ENCODE measurements around the gene BID. TPM values are rescaled to one million over a fixed set of nuclear protein-coding genes. Genes with fewer than 3 reads are reported as not detected.
"Not testable (repeated sequence)": the region's sequence is repeated elsewhere in the genome, so short reads cannot be mapped to it uniquely, and the experiment has no call there.

The BID gene
- total RNA-seq, 1 experiment from 2014 or later: 25.0 TPM

GRCh38 chr22:17698948-17699347, 75.3 kb downstream of the BID start:
- intact Hi-C loops (cut with micrococcal nuclease): no loop called here
- peaks cover 45% of the 10 kb centered on the region for H3K36me3 Mint-ChIP-seq (ENCODE audit: insufficient read depth, unreplicated experiment)
- DNase-seq (ENCODE audit: unreplicated experiment): no peak
- no TSS peak for BruUV-seq (replicated peaks)
- no peak overlapping the region for H3K4me3 Mint-ChIP-seq (ENCODE audit: unreplicated experiment)
- TF ChIP-seq CTCF (IDR thresholded peaks at IDR 0.05; ENCODE audit: unreplicated experiment): no peak
- no peak overlapping the region for H3K27ac Mint-ChIP-seq (ENCODE audit: low read depth, unreplicated experiment)
- ChIA-PET POLR2A (no interaction called here), CTCF (no interaction called here)
- no peaks in the 10 kb centered on the region for H3K27me3 Mint-ChIP-seq (ENCODE audit: insufficient read depth, unreplicated experiment)
- H3K9me3 Mint-ChIP-seq (ENCODE audit: unreplicated experiment): no peaks in the 10 kb centered on the region
- H3K4me1 Mint-ChIP-seq (ENCODE audit: insufficient read depth, unreplicated experiment): peaks cover 12% of the 10 kb centered on the region

- H3K9me3 Mint-ChIP-seq (ENCODE audit: unreplicated experiment); H3K27ac Mint-ChIP-seq (ENCODE audit: low read depth, unreplicated experiment); intact Hi-C loops (cut with micrococcal nuclease); DNase-seq (ENCODE audit: unreplicated experiment); BruUV-seq (replicated peaks); POLR2A ChIA-PET; H3K4me3 Mint-ChIP-seq (ENCODE audit: unreplicated experiment); H3K27me3 Mint-ChIP-seq (ENCODE audit: insufficient read depth, unreplicated experiment): not testable (repeated sequence)
- Mint-ChIP-seq H3K36me3 (ENCODE audit: insufficient read depth, unreplicated experiment) (peaks cover 48% of the 10 kb centered on the region), H3K4me1 (ENCODE audit: insufficient read depth, unreplicated experiment) (peaks cover 12% of the 10 kb centered on the region)
- CTCF ChIA-PET: interaction anchor here (0.7 kb wide), 2 partner anchors 13 to 140 kb away, joined by 3 to 6 read pairs; no protein-coding TSS in a partner anchor
Observed at GRCh38 chr22:17698276-17698675, 76.0 kb downstream of the BID start.

GRCh38 chr22:17697196-17697595, 77.1 kb downstream of the BID start:
- BruUV-seq (replicated peaks); H3K27ac Mint-ChIP-seq (ENCODE audit: low read depth, unreplicated experiment); H3K4me3 Mint-ChIP-seq (ENCODE audit: unreplicated experiment); DNase-seq (ENCODE audit: unreplicated experiment); intact Hi-C loops (cut with micrococcal nuclease); H3K27me3 Mint-ChIP-seq (ENCODE audit: insufficient read depth, unreplicated experiment); H3K9me3 Mint-ChIP-seq (ENCODE audit: unreplicated experiment): not testable (repeated sequence)
- ChIA-PET CTCF (interaction anchor here (0.6 to 1.6 kb wide), 2 partner anchors 9 to 44 kb away, joined by 4 to 5 read pairs; no protein-coding TSS in a partner anchor), POLR2A (interaction anchor here (0.5 to 1.5 kb wide), 5 partner anchors 8 to 216 kb away, joined by 3 to 4 read pairs (median 3); no protein-coding TSS in a partner anchor)
- Mint-ChIP-seq H3K4me1 (ENCODE audit: insufficient read depth, unreplicated experiment) (peaks cover 13% of the 10 kb centered on the region), H3K36me3 (ENCODE audit: insufficient read depth, unreplicated experiment) (peaks cover 50% of the 10 kb centered on the region)

- intact Hi-C loops (cut with micrococcal nuclease): no loop called here
- CTCF ChIA-PET: interaction anchor here (0.7 to 1.6 kb wide), 2 partner anchors 10 to 45 kb away, joined by 3 to 4 read pairs; no protein-coding TSS in a partner anchor
- Mint-ChIP-seq H3K4me3 (ENCODE audit: unreplicated experiment) (no peak overlapping the region), H3K27ac (ENCODE audit: low read depth, unreplicated experiment) (no peak overlapping the region), H3K36me3 (ENCODE audit: insufficient read depth, unreplicated experiment) (peaks cover 54% of the 10 kb centered on the region), H3K4me1 (ENCODE audit: insufficient read depth, unreplicated experiment) (peaks cover 17% of the 10 kb centered on the region), H3K9me3 (ENCODE audit: unreplicated experiment) (no peaks in the 10 kb centered on the region), H3K27me3 (ENCODE audit: insufficient read depth, unreplicated experiment) (no peaks in the 10 kb centered on the region)
- POLR2A ChIA-PET: interaction anchor here (1.4 to 1.5 kb wide), 2 partner anchors 10 to 56 kb away, joined by 3 to 4 read pairs; no protein-coding TSS in a partner anchor
- no peak for TF ChIP-seq CTCF (IDR thresholded peaks at IDR 0.05; ENCODE audit: unreplicated experiment)
- no peak for DNase-seq (ENCODE audit: unreplicated experiment)
- BruUV-seq (replicated peaks): no TSS peak
Observed at GRCh38 chr22:17695986-17696385, 78.3 kb downstream of the BID start.

GRCh38 chr22:17694752-17695151, 79.5 kb downstream of the BID start:
- DNase-seq (ENCODE audit: unreplicated experiment): no peak
- ChIA-PET CTCF (interaction anchor here (0.7 kb wide), 1 partner anchor 47 kb away, joined by 4 read pairs; no protein-coding TSS in a partner anchor), POLR2A (interaction anchor here (0.7 kb wide), 1 partner anchor 23 kb away, joined by 4 read pairs; no protein-coding TSS in a partner anchor)
- no peaks in the 10 kb centered on the region for H3K9me3 Mint-ChIP-seq (ENCODE audit: unreplicated experiment)
- TF ChIP-seq CTCF (IDR thresholded peaks at IDR 0.05; ENCODE audit: unreplicated experiment): no peak
- peaks cover 13% of the 10 kb centered on the region for H3K4me1 Mint-ChIP-seq (ENCODE audit: insufficient read depth, unreplicated experiment)
- H3K27ac Mint-ChIP-seq (ENCODE audit: low read depth, unreplicated experiment): no peak overlapping the region
- peaks cover 57% of the 10 kb centered on the region for H3K36me3 Mint-ChIP-seq (ENCODE audit: insufficient read depth, unreplicated experiment)
- H3K4me3 Mint-ChIP-seq (ENCODE audit: unreplicated experiment): no peak overlapping the region
- no peaks in the 10 kb centered on the region for H3K27me3 Mint-ChIP-seq (ENCODE audit: insufficient read depth, unreplicated experiment)
- intact Hi-C loops (cut with micrococcal nuclease): no loop called here
- BruUV-seq (replicated peaks): no TSS peak
